ENCODE measurements around the gene LSM14A.
"Not testable (repeated sequence)": the region's sequence is repeated elsewhere in the genome, so short reads cannot be mapped to it uniquely, and the experiment has no call there.

GRCh38 chr19:34132145-34132544 lies 40.2 kb upstream of the LSM14A start:
- TF ChIP-seq CTCF (IDR thresholded peaks at IDR 0.05; ENCODE audit: insufficient read depth, low read length); POLR2AphosphoS5 (IDR thresholded peaks at IDR 0.05; ENCODE audit: low read depth): not testable (repeated sequence)
